DMS114 treated with DMSO at 0.1 percent for 48 hours (cell line): ENCODE data around the gene AMPH.
"Not testable (repeated sequence)": the region's sequence is repeated elsewhere in the genome, so short reads cannot be mapped to it uniquely, and the experiment has no call there.

ENCODE experiments used
- DNase-seq: peaks from one replicate; lab custom pipeline; 2025; ENCODE audit not compliant: unreplicated experiment; lab: John Stamatoyannopoulos, UW

The AMPH gene

GRCh38 chr7:38628630-38629385 lies 2.4 kb downstream of the AMPH start:
- no peak for DNase-seq

GRCh38 chr7:38625866-38626265 lies 5.3 kb downstream of the AMPH start:
- DNase-seq, result no peak

GRCh38 chr7:38615665-38616064 lies 15.5 kb downstream of the AMPH start:
- no peak for DNase-seq

- no peak for DNase-seq
Measured at GRCh38 chr7:38607466-38607865, 23.7 kb downstream of the AMPH start.

- DNase-seq, result no peak
Measured at GRCh38 chr7:38600741-38601140, 30.4 kb downstream of the AMPH start.

- DNase-seq, result no peak
Measured at GRCh38 chr7:38594949-38595348, 36.2 kb downstream of the AMPH start.

- no peak for DNase-seq
Measured at GRCh38 chr7:38592737-38593288, 38.4 kb downstream of the AMPH start.

GRCh38 chr7:38585572-38586354 lies 45.4 kb downstream of the AMPH start:
- DNase-seq, result no peak

GRCh38 chr7:38584443-38585210 lies 46.5 kb downstream of the AMPH start:
- DNase-seq, result no peak

GRCh38 chr7:38580485-38580884 lies 50.7 kb downstream of the AMPH start:
- DNase-seq, result no peak

GRCh38 chr7:38574086-38574485 lies 57.1 kb downstream of the AMPH start:
- no peak for DNase-seq

- DNase-seq, result not testable (repeated sequence)
Measured at GRCh38 chr7:38571620-38572019, 59.6 kb downstream of the AMPH start.

GRCh38 chr7:38568497-38568896 lies 62.7 kb downstream of the AMPH start:
- DNase-seq, result no peak

- no peak for DNase-seq
Measured at GRCh38 chr7:38565289-38565688, 65.9 kb downstream of the AMPH start.

- DNase-seq, result no peak
Measured at GRCh38 chr7:38563741-38564140, 67.4 kb downstream of the AMPH start.

- DNase-seq, result no peak
Measured at GRCh38 chr7:38561166-38561565, 70.0 kb downstream of the AMPH start.

GRCh38 chr7:38558761-38559345 lies 72.3 kb downstream of the AMPH start:
- DNase-seq, result no peak

- no peak for DNase-seq
Measured at GRCh38 chr7:38554586-38554985, 76.6 kb downstream of the AMPH start.

GRCh38 chr7:38550836-38551235 lies 80.3 kb downstream of the AMPH start:
- no peak for DNase-seq

GRCh38 chr7:38548605-38549004 lies 82.6 kb downstream of the AMPH start:
- no peak for DNase-seq

GRCh38 chr7:38546763-38547162 lies 84.4 kb downstream of the AMPH start:
- no peak for DNase-seq
